AML-193 (cell line): ENCODE data around the gene JPH2.

Experiments
- DNase-seq, 2 experiments: peaks; one replicate each; lab custom pipeline; 2025; lab: John Stamatoyannopoulos, UW

The JPH2 gene

DNA sequence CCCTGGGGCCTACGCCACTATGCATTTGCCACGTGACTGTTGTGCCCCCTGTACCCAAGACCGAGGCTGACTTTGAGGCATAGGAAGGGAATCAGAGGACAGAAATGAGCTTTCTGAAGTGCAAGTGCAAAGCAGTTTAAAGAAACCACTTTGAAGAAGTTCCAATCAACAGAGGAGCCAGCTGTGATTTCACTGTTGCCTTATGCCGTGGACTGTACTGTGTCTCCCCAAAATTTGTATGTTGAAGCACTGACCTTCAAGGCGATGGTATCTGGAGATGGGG, 111.1 kb downstream of the JPH2 start:
- no peak for DNase-seq

DNA sequence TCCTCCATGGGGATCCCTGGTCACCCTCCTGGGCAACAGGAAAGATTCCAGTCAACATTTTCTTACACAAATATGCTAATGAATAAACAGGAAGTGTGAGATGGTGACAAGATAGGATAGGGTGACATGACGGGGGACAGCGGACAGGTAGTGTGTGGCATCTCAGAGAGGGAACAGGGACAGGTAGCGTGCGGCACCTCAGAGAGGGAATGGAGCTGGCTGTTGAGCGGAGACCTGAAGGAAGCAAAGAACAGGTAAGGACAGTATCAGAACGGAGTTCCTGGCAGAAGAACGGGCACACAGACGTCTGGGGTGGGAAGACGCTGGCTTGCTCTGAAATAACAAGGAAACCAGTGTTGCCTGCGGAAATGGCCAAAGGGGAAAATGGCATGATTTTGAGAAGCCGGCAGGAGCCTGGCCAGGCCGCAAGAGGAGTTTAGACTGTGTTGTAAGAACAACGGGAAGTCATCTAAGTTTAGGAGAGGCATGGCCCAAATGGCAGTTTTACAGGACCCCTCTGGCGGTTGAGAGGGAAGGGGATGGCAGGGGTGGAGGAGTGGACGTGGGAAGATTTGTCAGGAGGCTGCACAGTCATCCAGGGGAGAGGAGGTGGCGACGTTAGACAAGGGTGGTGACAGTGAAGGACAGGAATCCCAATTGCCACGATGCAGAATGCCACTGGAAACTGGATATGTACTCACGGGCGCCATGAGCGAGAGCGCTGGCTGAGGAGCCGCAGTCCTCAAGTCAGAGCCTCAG, 111.6 kb downstream of the JPH2 start:
- no peak for DNase-seq

DNA sequence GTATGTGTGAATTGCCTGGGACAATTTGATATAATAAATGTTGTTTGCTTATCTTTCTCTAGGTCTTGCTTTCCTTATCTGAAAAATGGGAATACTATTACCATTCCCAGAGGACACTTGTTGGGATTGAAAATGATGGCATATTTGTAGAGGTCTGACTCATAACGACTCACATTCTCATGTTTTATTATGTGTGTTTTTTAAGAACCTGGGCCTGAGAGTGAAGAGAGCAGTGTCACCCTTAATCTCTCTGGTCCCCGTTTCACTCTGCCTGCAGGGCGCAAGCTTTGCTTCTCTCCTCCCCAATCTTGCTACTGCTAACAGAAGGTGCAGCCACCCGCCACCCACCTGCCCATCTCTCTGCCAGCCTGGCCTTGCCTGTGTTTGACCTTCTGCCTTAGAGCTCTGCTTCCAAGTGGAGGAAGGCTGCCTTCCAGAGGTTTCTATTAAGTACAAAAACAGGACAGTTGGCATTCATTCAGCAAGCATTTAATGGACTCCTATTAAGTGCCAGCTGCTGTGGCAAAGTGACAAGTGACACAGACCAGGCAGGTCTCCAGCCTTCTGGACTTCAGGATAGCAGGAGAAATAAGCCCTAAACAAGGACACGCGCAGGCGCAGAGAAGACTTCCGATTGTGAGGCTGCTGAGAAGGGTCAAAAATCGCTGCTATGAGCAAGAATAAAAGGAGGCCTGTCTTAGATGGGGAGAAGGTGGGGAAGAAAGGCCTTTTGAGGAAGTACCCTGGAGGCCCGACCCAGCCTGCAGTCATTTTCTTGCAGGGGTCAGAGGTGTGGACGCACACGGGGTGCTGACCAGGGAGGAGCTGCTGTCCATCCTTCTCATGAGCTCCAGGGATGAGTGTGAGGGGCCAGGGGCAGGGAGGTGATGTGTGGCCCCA, 112.5 kb downstream of the JPH2 start:
- DNase-seq = no peak

DNA sequence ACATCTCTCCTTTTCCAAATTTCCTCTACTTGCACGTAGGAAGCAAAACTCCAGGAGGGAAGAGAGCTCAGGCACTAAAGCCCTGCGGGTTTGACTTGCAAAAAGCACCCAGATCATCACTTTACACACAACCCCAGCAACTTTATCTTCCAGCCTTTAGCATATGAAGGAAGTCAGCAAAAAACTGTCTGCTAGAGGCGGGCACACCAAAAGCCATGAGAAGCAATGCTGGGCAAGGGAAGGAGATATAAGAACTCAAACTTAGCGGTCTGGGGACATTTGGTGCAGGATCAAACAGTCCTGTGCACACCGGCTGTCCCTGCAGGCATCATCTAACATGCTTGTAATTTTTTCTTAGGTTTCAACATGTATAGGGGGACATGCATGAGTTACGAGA, 113.3 kb downstream of the JPH2 start:
- DNase-seq = no peak

DNA sequence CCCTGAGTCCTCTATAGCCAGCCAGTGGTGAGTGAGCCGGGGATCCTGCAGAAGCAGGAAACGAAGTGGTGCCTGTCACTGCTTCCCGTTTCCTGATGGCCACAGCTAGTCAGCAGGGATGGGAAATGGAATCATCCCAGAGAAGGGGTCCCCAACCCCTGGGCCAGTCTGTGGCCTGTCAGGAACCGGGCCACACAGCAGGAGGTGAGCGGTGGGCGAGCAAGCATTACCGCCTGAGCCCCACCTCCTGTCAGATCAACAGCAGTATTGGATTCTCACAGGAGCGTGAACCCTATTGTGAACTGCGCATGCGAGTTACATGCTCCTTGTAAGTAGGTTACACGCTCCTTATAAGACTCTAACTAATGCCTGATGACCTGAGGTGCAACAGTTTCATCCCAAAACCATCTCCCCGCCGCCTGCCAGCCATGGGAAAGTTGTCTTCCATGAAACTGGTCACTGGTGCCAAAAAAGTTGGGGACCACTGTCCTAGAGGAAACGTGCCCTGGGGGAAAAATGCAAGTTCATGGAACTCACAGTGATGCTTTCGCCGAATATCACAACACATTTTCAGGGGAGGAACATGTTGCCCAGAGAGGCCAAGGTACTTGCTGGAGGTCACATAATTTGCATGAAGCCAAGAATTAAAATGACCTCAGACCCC, 113.8 kb downstream of the JPH2 start:
- DNase-seq = no peak

DNA sequence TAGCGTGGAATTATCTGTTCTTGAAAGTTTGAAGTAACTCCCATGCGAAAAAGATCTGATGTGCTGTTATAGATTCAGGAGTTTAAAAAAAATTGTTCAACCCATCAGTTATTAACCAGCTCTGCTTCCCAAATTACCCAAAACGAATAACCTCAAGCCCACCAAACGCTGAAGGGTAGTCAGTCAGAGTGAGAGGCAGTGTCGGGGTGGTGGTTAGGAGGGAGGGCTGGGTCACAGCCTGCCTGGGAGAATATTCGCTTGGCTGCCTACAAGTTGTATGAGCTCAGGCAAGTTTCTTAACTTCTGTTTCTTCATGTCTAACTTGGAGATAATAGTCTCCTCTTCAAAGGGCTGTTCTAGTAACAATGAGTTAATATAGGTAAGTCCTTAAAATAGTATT, 114.6 kb downstream of the JPH2 start:
- DNase-seq = no peak

DNA sequence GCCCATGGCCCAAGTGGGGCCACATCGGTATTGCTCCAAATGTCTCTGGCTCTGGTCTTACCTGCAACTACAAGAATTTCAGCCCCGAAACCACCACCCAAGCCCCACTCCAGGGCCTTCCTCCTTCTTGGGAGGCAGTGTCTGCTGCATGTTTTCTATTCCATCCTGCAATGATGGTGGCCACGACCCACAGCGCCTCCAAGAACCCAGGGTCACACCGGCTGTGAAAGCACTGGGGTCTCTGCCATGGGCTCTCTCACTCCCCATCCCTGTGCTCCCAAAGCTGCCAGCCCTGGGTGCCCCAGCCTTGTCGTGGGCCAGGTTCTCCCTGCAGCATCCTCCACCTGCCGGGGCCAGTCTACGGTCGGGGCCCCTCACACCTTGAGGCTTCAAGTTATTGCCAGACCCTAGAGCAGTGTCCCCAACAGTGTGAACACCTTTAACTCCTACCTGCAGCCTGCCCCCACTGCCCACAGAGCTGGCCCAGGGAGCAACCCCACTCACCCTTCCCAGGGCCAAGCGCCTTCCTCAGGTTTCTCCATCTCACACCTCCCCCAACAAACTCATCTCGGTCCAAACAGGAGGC, 115.4 kb downstream of the JPH2 start:
- DNase-seq = no peak

DNA sequence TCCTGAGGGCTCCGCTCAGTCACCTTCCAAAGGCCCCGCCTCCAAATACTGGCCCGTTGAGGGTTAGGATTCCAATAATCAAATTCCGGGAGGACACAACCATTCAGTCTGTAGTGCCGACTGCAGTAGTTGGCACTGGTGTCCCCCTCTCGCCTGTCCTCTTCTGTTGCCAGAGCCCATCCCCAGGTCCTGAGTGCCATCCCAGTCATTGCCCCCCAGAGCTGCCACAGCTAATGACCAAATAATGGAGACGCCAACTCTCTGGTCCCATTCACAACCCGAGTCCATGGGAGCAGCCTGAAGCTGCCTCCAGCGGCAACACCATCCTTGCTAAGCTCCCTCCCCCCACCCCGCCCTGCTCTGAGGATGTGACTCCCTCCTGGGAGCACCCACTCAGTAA, 115.9 kb downstream of the JPH2 start:
- no peak for DNase-seq

DNA sequence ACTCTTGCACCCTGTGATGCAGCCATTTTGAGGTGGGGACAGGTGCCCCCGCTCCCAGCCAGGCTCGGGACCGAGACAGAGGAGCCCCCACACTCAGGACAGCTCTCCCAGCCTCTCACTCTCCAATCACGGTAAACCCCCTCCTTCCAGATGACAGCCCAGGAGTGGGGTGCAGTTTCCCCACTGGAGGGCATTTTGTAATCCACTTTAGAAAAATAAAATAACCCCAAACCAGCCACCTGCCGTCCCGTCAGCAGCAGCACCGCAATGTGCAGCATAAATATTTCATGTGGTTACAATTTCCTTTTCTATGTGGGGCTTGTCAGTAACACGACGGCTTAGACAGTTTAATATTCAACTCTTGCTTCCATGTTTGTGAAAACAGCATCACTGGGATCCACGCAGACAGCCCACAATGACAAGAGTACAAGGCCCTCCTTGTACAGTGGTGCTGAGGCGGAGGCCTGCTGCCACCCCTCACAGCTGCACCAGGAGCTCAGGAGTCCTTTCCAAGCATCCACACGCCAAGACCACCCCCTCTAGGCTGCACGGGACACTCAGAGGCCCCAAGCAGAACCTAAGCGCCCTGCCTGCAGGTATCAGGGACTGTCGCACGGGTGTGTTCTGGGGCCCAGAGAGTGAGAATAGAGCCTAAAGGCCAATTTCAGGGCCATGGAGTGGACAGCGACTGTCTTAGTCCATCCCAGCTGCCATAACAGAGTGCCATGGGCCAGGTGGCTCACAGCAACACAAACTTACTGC, 116.7 kb downstream of the JPH2 start:
- DNase-seq = no peak

DNA sequence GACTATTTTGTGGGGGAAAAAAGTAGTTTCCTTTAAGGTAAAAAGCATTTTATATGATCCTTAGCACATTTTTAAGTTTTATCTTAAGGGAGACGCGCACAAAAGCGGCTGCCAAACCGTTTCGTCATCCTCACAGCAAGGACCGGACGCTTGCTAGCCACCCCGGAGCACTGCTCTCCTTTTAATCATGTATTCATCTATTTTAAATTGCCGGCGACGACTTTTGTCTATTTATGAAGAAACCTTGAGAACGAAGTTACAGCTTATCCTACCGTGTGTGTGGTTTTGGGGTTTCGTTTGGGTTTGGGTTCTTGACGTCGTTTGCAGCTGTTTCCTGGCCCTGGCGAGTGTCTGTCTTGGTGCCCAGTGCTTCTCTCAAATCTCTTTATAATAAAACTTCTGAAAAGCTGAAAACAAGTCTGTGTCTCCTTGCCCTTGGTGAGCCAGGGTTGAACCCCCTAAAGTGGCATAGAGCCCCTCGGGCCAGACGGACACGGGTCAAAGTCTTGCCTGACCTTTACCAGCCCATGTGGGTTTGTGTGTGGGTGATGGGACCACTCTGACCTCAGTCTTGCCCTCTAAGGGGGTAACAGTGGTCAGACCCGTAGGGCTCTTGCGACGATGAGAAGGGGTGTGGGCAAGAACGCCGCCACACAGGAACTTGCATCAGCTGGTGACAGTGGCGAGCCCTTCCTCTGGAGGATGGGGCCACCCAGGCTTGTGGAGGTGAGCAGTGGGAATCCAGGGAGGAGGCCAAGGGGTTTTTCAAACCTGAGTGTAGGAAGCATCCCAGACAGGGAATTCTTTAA, 117.6 kb downstream of the JPH2 start:
- DNase-seq = peak; percentile 27 to 40

DNA sequence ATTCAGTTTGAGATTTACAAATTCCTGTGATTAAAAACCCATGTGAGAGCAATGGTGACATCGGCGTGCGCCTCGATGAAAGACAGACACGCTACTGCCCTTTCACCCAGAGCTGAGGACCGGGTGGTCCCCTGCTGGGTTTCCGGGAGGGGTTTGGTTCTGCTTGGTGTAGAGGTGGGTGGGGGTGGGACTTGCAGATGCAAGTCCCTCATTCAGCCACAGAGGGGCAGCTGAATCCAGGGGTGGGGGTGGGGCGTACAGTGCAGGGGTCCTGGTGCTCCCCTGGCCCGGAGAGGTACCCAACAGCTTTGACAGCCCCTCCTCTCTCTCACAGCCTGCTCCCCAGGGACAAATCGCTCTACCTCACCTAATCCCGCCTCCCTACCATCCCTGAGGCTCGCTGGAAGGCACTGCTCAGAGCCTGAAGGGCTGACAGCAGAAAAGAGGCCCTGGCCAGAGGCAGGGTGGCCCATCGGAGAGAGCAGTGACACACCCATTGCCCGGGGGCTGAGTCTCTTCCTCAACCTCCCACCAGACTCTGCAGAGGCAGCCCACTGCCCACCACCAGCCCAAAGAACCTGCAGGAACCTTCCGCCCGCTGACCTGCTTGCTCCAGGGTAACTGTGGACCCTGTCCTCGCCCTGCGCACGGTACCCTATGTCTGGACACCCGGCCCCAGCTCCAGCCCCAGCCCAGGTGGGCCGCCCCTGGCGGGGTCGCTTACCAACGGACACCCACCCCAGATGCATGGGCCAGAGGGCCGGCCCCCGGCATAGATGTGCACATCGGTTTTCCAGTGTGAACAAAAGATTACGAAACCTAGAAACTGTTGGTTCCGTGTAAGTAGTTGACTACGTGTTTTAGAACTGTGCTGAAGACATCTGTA, 118.4 kb downstream of the JPH2 start:
- DNase-seq = no peak

DNA sequence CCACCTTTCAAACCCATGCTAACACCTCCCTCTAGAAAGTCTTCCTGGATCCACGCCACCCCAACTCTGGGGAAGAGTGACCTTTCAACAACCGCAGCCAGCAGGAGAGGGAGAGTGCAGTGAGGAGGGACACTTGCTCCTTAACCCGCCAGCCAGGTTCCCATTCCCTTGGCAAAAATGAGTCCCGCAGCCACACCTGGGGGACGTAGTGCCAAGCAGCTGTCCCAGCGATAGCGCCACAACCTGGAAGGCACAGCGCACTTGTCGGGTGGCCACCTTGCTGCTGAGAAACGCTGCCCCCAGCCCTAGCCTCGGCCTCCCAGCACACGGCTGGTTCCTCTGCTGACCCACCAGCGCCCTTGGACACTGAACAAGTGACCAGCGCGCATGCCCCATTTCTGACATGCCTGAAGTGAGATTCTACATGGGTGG, 119.3 kb downstream of the JPH2 start:
- DNase-seq = no peak

DNA sequence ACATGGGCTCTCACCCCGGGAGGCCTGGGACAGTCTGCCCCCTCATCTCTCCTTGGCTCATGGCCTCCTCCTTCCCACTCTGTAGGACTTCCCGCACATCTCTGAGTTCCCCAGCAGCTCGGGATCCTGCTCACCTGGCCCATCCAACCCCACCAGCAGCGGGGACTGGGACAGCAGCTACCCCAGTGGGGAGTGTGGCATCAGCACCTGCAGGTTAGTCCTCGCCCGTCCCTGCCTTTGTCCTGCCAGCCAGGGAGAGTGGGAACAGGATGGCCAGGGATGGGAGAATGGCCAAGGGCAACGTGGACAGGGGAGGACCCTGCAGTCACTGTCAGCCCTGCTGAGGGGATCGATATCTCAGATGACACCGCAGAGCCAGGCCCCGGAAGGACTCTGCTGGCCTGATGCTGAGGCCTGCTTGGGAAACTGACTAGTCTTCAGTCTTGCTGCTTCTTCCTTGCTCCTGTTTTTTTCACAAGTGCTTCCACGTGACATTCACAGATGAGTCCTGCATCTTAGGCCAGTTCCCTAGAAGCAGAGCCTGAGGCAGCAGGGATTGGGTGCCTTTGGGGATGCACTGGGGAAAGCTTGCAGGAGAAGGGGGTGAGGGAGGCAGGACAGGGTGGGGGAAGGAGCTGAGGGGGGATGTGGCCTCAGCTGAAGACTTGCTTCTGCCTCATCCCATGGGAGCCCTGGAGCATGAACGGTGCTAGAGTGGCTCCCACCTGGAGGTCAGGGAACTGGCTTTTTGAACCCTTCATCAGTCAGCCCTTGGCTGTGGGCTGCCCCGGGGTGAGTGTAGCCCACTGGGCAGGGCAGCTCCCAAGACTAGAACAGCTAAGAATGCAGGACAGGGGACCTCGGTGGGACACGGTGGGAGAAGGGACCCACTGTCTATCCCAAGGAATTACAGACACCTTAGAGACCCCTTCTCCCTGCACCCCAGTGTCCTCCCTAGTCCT, 120.1 kb downstream of the JPH2 start:
- no peak for DNase-seq

DNA sequence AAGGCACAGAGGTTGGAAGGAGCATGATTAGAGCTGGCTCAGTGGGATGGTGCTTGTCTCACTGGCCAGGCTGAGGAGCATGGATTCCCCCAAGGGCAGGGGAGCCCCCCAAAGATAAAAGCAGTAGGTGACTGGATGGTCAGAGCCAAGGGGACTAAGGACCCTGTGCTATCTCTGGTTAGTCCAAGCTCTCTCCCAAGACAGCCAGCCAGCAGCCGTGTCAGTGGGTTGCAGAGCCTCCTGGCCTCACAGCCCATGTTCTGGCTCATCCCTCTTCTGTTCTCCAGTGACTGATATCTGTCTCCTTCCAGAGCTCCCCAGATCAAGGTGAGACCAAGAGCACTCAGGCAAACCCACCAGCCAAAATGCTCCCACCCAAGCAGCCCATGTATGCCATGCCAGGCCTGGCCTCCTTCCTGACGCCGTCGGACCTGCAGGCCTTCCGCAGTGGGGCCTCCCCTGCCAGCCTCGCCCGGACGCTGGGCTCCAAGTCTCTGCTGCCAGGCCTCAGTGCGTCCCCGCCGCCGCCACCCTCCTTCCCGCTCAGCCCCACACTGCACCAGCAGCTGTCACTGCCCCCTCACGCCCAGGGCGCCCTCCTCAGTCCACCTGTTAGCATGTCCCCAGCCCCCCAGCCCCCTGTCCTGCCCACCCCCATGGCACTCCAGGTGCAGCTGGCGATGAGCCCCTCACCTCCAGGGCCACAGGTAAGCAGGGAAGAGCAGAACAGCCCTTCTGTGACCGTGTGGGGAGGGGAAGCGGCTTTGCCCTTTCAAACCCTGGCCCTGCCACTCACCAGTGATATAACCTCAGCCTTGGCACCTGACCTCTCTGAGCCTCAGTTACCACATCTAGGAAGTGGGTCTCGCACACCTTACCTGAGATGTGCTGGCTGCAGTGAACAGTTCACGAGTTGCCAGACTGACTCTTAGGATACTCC, 121.3 kb downstream of the JPH2 start:
- no peak for DNase-seq

DNA sequence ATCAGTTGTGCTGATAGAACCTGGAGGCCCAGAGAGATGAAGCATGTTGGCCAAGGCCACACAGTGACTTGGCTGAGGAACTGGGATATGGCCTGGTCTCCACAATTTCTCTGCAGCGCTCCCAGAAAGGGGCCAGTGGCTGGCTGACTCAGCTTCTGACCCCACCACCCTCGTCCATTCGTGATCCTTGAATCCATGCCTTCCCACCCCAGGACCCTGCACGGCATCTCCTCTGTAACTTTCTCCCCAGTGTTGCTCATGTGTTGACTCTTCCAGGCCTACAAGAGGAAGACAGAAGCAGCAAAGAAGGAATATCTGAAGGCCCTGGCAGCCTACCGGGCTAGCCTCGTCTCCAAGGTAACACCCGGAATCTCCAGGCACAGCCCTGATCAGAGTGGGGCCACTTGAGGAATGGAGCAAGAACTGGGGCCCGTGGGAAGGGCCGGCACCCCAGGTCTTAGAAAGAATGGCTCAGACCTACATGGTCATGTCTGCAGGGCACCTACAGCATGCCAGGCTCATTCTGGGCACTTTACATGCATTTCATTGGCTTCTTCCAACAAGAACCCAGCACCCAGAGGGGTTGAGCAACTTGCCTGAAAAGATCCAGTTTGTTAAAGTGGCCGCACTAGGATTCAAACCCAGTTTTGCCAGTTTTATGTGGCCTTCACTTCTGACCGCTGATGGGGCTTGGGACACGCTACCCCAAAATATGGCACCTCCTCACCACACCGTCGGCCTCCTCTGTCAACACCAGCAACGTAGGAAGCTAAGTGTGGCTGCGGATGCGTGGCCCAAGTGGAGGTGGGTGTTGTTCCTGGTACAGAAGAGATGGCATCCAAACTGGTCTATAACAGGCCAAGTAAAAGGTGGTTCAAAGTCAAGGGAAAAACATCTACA, 122.2 kb downstream of the JPH2 start:
- no peak for DNase-seq
